ENCODE data around the gene C20orf144. TPM values are rescaled to one million over a fixed set of nuclear protein-coding genes. Genes with fewer than 3 reads are reported as not detected.
"Not testable (repeated sequence)": the region's sequence is repeated elsewhere in the genome, so short reads cannot be mapped to it uniquely, and the experiment has no call there.

C20orf144 gene
- total RNA-seq, 1 donor = under 0.01 TPM

- TF ChIP-seq CTCF (IDR thresholded peaks at IDR 0.05; ENCODE audit: insufficient read depth, low read depth, low read length) = no peak
- peak; percentile 56 for DNase-seq (ENCODE audit: low read depth)
Measured at GRCh38 chr20:33697129-33697528, 35.0 kb downstream of the C20orf144 start.

GRCh38 chr20:33698966-33699365 lies 36.8 kb downstream of the C20orf144 start:
- not testable (repeated sequence) for DNase-seq (ENCODE audit: low read depth); H3K4me3 ChIP-seq (ENCODE audit: low read depth, low read length)

More at GRCh38 chr20:33697129-33697528, 35.0 kb downstream of the C20orf144 start:
- no peak overlapping the region for H3K4me3 ChIP-seq (ENCODE audit: low read depth, low read length)

- DNase-seq (ENCODE audit: low read depth); H3K4me3 ChIP-seq (ENCODE audit: low read depth, low read length): not testable (repeated sequence)
Measured at GRCh38 chr20:33700696-33701441, 38.7 kb downstream of the C20orf144 start.

GRCh38 chr20:33701629-33702450 lies 39.7 kb downstream of the C20orf144 start:
- no peak overlapping the region for H3K4me3 ChIP-seq (ENCODE audit: low read depth, low read length)
- TF ChIP-seq CTCF (IDR thresholded peaks at IDR 0.05; ENCODE audit: insufficient read depth, low read depth, low read length) = no peak
- DNase-seq (ENCODE audit: low read depth) = no peak

- no peak overlapping the region for H3K4me3 ChIP-seq (ENCODE audit: low read depth, low read length)
- DNase-seq (ENCODE audit: low read depth) = no peak
- no peak for TF ChIP-seq CTCF (IDR thresholded peaks at IDR 0.05; ENCODE audit: insufficient read depth, low read depth, low read length)
Measured at GRCh38 chr20:33702861-33703260, 40.7 kb downstream of the C20orf144 start.

GRCh38 chr20:33703498-33704137 lies 41.5 kb downstream of the C20orf144 start:
- no peak overlapping the region for H3K4me3 ChIP-seq (ENCODE audit: low read depth, low read length)
- no peak for TF ChIP-seq CTCF (IDR thresholded peaks at IDR 0.05; ENCODE audit: insufficient read depth, low read depth, low read length)
- no peak for DNase-seq (ENCODE audit: low read depth)

- H3K4me3 ChIP-seq (ENCODE audit: low read depth, low read length) = no peak overlapping the region
- DNase-seq (ENCODE audit: low read depth) = no peak
- no peak for TF ChIP-seq CTCF (IDR thresholded peaks at IDR 0.05; ENCODE audit: insufficient read depth, low read depth, low read length)
Measured at GRCh38 chr20:33704197-33704924, 42.2 kb downstream of the C20orf144 start.
